ENCODE results near the gene TMEM203. TPM values are rescaled to one million over a fixed set of nuclear protein-coding genes. Genes with fewer than 3 reads are reported as not detected.
A peak's percentile ranks its signal among the peaks of the same experiment; 100 is the strongest.

Gene TMEM203
- polyA plus RNA-seq, 3 donors from 2014 or later = 131 to 169 (median 142) TPM

DNA sequence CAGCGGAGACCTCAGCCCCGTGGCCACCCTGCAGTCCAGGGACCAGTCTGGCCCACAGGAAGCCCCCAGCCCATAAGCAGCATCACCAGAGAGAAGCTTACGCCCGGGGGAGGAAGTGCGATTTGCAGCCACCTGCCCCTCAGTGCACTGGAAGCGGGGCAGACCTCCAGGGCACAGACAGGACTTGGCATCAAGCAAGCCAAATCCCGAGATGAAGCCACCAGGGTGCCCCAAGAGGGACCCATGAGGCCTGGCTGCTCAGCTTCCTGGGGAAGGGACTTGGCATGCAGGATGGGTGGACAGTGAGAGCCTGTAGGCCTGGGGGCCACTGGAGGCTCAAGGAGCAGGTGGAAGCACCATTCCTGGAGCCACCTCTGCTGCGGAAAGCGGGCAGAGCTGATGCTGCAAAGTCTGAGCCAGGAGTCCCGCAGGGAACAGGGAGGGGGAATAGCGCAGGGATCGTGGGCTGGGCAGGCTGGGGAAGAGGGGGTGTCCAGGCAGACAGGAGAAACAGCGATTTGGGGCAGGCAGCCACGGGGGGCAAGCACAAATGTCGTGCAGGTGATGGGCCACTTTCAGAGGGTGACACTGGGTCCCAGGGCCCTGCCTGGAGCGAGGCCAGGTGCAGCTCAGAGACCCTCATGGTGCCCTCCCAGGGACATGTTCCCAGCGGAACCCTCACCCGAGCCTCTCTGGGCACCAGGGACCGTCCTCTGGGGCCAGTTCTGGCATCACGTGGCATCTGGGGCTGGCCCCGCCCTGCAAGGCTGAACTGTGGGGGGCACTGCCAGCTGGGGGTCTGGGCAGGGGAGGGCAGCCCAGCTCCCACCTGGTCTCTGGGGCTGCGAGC is 38.8 kb downstream of the TMEM203 start:
- no peak for DNase-seq
- H3K36me3 Mint-ChIP-seq = no peaks in the 10 kb centered on the region
- peaks cover 12 to 17% (median 15%) of the 10 kb centered on the region in 3 donors for H3K27me3 Mint-ChIP-seq (ENCODE audit: low read depth in 3 of 3)
- no peaks in the 10 kb centered on the region for H3K9me3 Mint-ChIP-seq
- H3K4me3 Mint-ChIP-seq = peak overlapping the region in 1 of 5 donors; percentile 21
- H3K4me1 Mint-ChIP-seq = no peaks in the 10 kb centered on the region
- H3K27ac Mint-ChIP-seq = no peak overlapping the region

- H3K27ac Mint-ChIP-seq = no peak overlapping the region
- H3K9me3 Mint-ChIP-seq = no peaks in the 10 kb centered on the region
- H3K4me3 Mint-ChIP-seq = no peak overlapping the region
Measured at GRCh38 chr9:137165250-137165836, 40.1 kb downstream of the TMEM203 start.

DNA sequence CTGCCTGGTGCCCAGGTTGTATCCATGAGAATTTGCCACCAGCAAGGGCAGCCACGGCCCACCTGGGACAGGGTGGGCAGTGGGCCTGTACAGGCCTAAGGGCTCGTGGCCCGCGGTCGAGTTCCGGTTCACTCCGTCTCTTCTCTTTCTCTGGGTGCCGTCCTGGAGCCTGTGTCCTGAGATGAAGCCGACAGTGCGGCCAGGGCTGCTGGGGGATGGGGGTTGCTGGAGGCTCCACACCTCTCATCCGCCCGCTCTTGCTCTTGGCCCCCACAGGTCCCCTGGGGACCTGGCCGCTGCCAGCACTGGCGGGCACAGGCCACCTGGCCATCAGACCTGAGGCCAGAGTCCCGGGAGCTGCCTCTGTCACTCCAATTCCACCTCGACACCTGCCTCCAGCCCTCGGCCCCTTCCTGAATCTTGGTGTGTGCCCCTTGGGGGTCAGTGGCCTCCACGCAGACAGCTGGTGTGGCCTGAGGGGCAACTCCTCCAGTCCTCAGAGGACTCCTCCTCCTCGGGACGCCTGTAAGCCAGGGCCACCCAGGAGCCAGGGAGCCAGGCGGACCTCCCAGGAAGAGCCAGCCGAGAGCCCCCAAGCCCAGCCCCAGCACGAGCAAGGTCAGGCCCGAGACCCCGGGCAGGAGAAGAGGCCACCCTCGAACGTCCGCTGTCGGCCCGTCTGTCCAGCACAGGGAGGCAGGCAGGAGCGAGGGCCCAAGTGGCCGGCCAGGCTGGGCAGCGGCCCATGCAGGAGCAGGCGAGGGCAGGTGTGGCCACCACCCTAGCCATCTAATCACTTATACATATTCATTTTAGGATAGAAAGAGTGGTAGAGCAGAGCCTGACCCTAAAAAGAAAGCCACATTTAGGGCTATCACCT is 40.8 kb downstream of the TMEM203 start:
- no peak overlapping the region for H3K27ac Mint-ChIP-seq
- H3K36me3 Mint-ChIP-seq = no peaks in the 10 kb centered on the region
- H3K4me3 Mint-ChIP-seq = no peak overlapping the region
- DNase-seq = no peak
- no peaks in the 10 kb centered on the region for H3K9me3 Mint-ChIP-seq
- H3K27me3 Mint-ChIP-seq (ENCODE audit: low read depth in 3 of 3) = peaks cover 9 to 21% (median 17%) of the 10 kb centered on the region in 3 donors
- H3K4me1 Mint-ChIP-seq = no peaks in the 10 kb centered on the region

More at GRCh38 chr9:137165250-137165836, 40.1 kb downstream of the TMEM203 start:
- Mint-ChIP-seq H3K27me3 (ENCODE audit: low read depth in 3 of 3) (peaks cover 9 to 20% (median 18%) of the 10 kb centered on the region in 3 donors), H3K36me3 (no peaks in the 10 kb centered on the region), H3K4me1 (no peaks in the 10 kb centered on the region)
- DNase-seq = no peak

DNA sequence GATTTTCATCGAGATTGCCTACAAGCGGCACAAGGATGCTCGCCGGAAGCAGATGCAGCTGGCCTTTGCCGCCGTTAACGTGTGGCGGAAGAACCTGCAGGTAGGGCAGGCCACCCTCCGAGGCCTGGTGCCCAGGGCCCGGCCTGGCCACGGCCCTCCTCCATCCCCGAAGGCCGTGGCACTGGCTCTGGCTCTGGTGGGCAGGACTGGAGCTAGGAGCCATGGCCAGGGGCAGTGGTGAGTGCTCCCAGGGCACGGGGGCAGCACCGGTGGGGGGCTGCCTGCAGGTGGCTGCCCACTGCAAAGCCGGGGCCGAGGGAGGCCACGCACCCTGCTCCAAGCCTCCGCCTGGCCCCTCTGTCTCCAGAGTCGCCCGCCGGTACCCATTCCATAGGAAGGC is 41.6 kb downstream of the TMEM203 start:
- Mint-ChIP-seq H3K4me1 (peaks cover 0 to 1% of the 10 kb centered on the region in 2 donors), H3K27me3 (ENCODE audit: low read depth in 3 of 3) (peaks cover 11 to 29% (median 19%) of the 10 kb centered on the region in 3 donors), H3K36me3 (no peaks in the 10 kb centered on the region), H3K4me3 (no peak overlapping the region), H3K27ac (no peak overlapping the region), H3K9me3 (no peaks in the 10 kb centered on the region)
- DNase-seq = no peak

DNA sequence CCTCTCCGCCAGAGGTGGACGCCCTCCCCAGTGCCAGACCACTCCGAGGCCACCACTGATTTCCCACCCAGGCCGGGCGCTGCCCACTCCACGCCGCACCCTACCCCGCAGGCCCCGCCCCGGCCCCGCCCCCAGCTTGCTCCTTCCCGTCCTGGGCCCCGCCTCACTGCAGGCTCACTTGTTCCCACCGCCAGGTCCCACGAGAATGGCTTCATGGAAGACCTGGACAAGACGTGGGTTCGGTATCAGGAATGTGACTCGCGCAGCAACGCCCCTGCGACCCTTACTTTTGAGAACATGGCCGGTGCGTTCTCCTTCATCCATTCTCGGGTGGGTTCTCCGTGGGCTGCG is 42.1 kb downstream of the TMEM203 start:
- Mint-ChIP-seq H3K4me1 (peaks cover 1% of the 10 kb centered on the region in 2 donors), H3K4me3 (no peak overlapping the region), H3K27me3 (ENCODE audit: low read depth in 3 of 3) (peaks cover 11 to 29% (median 21%) of the 10 kb centered on the region in 3 donors), H3K27ac (no peak overlapping the region), H3K36me3 (no peaks in the 10 kb centered on the region), H3K9me3 (no peaks in the 10 kb centered on the region)
- DNase-seq = no peak

DNA sequence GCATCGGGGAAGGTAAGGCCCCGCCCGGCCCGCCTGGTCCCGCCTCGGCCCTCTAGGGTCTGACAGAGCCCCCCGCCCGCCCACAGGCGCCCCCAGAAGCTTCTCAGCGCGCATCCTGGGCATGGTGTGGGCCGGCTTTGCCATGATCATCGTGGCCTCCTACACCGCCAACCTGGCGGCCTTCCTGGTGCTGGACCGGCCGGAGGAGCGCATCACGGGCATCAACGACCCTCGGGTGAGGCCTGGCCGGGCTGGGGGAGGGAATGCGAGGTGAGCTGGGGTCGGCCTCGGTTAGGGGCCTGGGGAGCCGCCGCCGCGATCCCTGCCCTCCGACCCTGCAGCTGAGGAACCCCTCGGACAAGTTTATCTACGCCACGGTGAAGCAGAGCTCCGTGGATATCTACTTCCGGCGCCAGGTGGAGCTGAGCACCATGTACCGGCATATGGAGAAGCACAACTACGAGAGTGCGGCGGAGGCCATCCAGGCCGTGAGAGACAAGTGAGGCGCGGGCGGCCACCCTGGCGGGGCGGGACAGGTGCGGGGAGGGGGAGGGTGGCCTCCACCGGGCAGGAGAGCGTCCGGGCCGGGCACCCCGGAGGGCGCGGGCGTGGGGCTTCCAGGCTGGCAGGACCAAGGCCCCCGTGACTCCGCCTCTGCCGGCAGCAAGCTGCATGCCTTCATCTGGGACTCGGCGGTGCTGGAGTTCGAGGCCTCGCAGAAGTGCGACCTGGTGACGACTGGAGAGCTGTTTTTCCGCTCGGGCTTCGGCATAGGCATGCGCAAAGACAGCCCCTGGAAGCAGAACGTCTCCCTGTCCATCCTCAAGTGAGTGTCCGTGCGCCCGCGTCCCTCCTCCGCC is 42.7 kb downstream of the TMEM203 start:
- peaks cover 12 to 34% (median 21%) of the 10 kb centered on the region in 3 donors for H3K27me3 Mint-ChIP-seq (ENCODE audit: low read depth in 3 of 3)
- H3K27ac Mint-ChIP-seq = no peak overlapping the region
- DNase-seq = no peak
- peaks cover 4 to 5% of the 10 kb centered on the region in 2 donors for H3K4me1 Mint-ChIP-seq
- H3K4me3 Mint-ChIP-seq = peak overlapping the region in 1 of 5 donors; percentile 24
- H3K9me3 Mint-ChIP-seq = no peaks in the 10 kb centered on the region
- no peaks in the 10 kb centered on the region for H3K36me3 Mint-ChIP-seq

DNA sequence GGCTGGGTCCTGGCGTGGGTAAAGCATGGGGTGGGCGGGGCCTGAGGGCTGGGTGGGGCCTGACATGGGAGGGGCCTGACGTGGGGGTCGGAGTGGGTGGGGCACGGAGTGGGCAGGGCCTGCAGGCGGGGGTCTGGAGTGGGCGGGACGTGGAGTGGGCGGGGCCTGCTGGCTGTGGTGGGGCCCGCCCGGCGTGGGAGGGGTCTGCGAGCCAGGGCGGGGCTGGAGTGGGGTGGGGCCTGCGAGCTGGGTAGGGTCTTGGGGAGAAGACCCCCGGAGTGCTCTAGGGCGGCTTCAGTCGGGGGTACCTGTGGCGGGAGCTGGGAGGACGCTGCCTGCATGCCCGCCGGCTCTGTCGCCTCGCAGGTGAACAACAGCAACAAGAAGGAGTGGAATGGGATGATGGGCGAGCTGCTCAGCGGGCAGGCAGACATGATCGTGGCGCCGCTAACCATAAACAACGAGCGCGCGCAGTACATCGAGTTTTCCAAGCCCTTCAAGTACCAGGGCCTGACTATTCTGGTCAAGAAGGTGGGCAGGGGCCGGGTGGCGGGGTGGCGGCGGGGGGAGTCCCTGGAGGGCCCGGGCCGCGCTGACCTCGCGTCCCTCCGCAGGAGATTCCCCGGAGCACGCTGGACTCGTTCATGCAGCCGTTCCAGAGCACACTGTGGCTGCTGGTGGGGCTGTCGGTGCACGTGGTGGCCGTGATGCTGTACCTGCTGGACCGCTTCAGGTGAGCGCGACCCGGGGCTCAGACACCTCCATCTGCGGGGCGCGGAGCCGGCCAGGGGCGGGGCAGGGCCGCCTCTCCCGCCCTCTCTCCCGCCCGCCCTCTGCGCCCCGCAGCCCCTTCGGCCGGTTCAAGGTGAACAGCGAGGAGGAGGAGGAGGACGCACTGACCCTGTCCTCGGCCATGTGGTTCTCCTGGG is 43.6 kb downstream of the TMEM203 start:
- Mint-ChIP-seq H3K4me1 (peaks cover 5 to 9% of the 10 kb centered on the region in 2 donors), H3K36me3 (no peaks in the 10 kb centered on the region), H3K27me3 (ENCODE audit: low read depth in 3 of 3) (peaks cover 12 to 39% (median 18%) of the 10 kb centered on the region in 3 donors), H3K4me3 (no peak overlapping the region), H3K27ac (no peak overlapping the region), H3K9me3 (no peaks in the 10 kb centered on the region)
- no peak for DNase-seq

GRCh38 chr9:137160716-137161557 is 44.5 kb downstream of the TMEM203 start:
- H3K27me3 Mint-ChIP-seq (ENCODE audit: low read depth in 3 of 3) = peaks cover 14 to 33% (median 20%) of the 10 kb centered on the region in 3 donors
- no peak overlapping the region for H3K4me3 Mint-ChIP-seq
- no peaks in the 10 kb centered on the region for H3K36me3 Mint-ChIP-seq
- H3K9me3 Mint-ChIP-seq = no peaks in the 10 kb centered on the region
- no peak overlapping the region for H3K27ac Mint-ChIP-seq
- DNase-seq = no peak
- peaks cover 5 to 12% of the 10 kb centered on the region in 2 donors for H3K4me1 Mint-ChIP-seq

GRCh38 chr9:137160054-137160425 is 45.4 kb downstream of the TMEM203 start:
- no peaks in the 10 kb centered on the region for H3K9me3 Mint-ChIP-seq
- no peak overlapping the region for H3K27ac Mint-ChIP-seq
- H3K4me3 Mint-ChIP-seq = no peak overlapping the region

GRCh38 chr9:137159105-137160053 is 46.1 kb downstream of the TMEM203 start:
- H3K27ac Mint-ChIP-seq = peak overlapping the region in 1 of 6 donors; percentile 43
- H3K27me3 Mint-ChIP-seq (ENCODE audit: low read depth in 3 of 3) = peaks cover 10 to 29% (median 13%) of the 10 kb centered on the region in 3 donors
- DNase-seq = no peak
- H3K9me3 Mint-ChIP-seq = no peaks in the 10 kb centered on the region
- peaks cover 5 to 12% of the 10 kb centered on the region in 2 donors for H3K4me1 Mint-ChIP-seq
- H3K4me3 Mint-ChIP-seq = peak overlapping the region in 2 of 5 donors; percentile 3 to 18
- no peaks in the 10 kb centered on the region for H3K36me3 Mint-ChIP-seq

More at GRCh38 chr9:137160054-137160425, 45.4 kb downstream of the TMEM203 start:
- Mint-ChIP-seq H3K27me3 (ENCODE audit: low read depth in 3 of 3) (peaks cover 11 to 30% (median 16%) of the 10 kb centered on the region in 3 donors), H3K36me3 (no peaks in the 10 kb centered on the region), H3K4me1 (peaks cover 5 to 12% of the 10 kb centered on the region in 2 donors)
- no peak for DNase-seq

- H3K27me3 Mint-ChIP-seq (ENCODE audit: low read depth in 3 of 3) = peaks cover 10 to 29% (median 13%) of the 10 kb centered on the region in 3 donors
Measured at GRCh38 chr9:137158625-137159024, 46.8 kb downstream of the TMEM203 start.

More at GRCh38 chr9:137158625-137159024, 46.8 kb downstream of the TMEM203 start:
- H3K36me3 Mint-ChIP-seq = no peaks in the 10 kb centered on the region
- H3K4me1 Mint-ChIP-seq = peaks cover 5 to 12% of the 10 kb centered on the region in 2 donors
- no peaks in the 10 kb centered on the region for H3K9me3 Mint-ChIP-seq
- no peak overlapping the region for H3K27ac Mint-ChIP-seq
- H3K4me3 Mint-ChIP-seq = no peak overlapping the region
- DNase-seq = no peak
